ENCODE results near the gene RPS24.

DNA sequence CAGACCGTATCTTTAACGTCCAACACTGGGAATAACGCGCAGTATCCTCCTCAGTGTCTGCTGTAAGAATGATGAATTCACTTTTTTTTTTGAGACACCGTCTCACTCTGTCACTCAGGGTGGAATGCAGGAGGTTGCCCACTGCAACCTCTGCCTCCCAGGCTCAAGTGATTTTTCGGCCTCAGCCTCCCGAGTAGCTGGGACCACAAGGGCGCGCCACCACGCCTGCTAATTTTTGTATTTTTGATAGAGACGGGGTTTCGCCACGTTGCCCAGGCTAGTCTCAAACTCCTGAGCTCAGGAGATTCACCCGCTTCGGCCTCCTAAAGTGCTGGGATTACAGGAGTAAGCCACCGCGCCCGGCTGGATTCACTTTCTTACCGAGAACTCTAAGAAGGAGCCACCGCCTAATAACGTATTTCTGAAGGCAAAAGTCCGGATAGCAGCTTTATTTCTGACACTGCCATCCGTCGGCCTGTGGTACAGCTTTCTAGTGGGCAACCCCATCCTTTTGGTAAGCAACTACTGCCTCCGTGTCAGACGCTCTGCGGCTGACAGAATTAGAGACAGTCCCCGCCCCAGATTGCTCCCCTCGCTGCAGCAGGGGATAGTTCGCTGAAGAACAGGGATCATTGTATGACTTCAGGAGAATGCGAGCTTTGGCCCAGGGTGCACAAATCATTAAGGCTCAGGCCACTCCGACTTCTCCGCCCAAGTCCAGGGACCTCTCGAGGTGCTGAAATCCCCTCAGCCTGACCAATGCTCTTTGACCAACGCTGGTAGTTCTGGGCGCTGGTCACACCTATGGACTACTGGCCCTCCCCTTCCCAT lies 5.0 kb upstream of the RPS24 start:
- TF ChIP-seq ZNF652 (CRISPR knock-in tag; IDR thresholded peaks at IDR 0.05; ENCODE audit: borderline replicate concordance, low read depth) (no peak), ZNF274 (CRISPR knock-in tag; IDR thresholded peaks at IDR 0.05) (no peak; the same call in 1 of the 2 replicates), ZNF225 (CRISPR knock-in tag; IDR thresholded peaks at IDR 0.05) (no peak), EZH2 (conservative IDR thresholded peaks at IDR 0.05; ENCODE audit: low read depth, low read length) (no peak), ARHGAP35 (CRISPR knock-in tag; IDR thresholded peaks at IDR 0.05; ENCODE audit: borderline replicate concordance) (no peak), SETDB1 (CRISPR knock-in tag; IDR thresholded peaks at IDR 0.05; ENCODE audit: borderline replicate concordance) (no peak), HIVEP1 (CRISPR knock-in tag; IDR thresholded peaks at IDR 0.05) (no peak), STAG1 (CRISPR knock-in tag; IDR thresholded peaks at IDR 0.05) (no peak), CC2D1A (CRISPR knock-in tag; IDR thresholded peaks at IDR 0.05) (no peak)
- TF ChIP-seq, protein P1, sequence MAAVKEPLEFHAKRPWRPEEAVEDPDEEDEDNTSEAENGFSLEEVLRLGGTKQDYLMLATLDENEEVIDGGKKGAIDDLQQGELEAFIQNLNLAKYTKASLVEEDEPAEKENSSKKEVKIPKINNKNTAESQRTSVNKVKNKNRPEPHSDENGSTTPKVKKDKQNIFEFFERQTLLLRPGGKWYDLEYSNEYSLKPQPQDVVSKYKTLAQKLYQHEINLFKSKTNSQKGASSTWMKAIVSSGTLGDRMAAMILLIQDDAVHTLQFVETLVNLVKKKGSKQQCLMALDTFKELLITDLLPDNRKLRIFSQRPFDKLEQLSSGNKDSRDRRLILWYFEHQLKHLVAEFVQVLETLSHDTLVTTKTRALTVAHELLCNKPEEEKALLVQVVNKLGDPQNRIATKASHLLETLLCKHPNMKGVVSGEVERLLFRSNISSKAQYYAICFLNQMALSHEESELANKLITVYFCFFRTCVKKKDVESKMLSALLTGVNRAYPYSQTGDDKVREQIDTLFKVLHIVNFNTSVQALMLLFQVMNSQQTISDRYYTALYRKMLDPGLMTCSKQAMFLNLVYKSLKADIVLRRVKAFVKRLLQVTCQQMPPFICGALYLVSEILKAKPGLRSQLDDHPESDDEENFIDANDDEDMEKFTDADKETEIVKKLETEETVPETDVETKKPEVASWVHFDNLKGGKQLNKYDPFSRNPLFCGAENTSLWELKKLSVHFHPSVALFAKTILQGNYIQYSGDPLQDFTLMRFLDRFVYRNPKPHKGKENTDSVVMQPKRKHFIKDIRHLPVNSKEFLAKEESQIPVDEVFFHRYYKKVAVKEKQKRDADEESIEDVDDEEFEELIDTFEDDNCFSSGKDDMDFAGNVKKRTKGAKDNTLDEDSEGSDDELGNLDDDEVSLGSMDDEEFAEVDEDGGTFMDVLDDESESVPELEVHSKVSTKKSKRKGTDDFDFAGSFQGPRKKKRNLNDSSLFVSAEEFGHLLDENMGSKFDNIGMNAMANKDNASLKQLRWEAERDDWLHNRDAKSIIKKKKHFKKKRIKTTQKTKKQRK (IDR thresholded peaks at IDR 0.05; ENCODE audit: low read length): no peak
- TF ChIP-seq, protein P2, sequence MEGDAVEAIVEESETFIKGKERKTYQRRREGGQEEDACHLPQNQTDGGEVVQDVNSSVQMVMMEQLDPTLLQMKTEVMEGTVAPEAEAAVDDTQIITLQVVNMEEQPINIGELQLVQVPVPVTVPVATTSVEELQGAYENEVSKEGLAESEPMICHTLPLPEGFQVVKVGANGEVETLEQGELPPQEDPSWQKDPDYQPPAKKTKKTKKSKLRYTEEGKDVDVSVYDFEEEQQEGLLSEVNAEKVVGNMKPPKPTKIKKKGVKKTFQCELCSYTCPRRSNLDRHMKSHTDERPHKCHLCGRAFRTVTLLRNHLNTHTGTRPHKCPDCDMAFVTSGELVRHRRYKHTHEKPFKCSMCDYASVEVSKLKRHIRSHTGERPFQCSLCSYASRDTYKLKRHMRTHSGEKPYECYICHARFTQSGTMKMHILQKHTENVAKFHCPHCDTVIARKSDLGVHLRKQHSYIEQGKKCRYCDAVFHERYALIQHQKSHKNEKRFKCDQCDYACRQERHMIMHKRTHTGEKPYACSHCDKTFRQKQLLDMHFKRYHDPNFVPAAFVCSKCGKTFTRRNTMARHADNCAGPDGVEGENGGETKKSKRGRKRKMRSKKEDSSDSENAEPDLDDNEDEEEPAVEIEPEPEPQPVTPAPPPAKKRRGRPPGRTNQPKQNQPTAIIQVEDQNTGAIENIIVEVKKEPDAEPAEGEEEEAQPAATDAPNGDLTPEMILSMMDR (CRISPR knock-in tag; IDR thresholded peaks at IDR 0.05): no peak
- TF ChIP-seq, protein P3, sequence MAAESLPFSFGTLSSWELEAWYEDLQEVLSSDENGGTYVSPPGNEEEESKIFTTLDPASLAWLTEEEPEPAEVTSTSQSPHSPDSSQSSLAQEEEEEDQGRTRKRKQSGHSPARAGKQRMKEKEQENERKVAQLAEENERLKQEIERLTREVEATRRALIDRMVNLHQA (CRISPR knock-in tag; IDR thresholded peaks at IDR 0.05): no peak
- TF ChIP-seq, protein P4, sequence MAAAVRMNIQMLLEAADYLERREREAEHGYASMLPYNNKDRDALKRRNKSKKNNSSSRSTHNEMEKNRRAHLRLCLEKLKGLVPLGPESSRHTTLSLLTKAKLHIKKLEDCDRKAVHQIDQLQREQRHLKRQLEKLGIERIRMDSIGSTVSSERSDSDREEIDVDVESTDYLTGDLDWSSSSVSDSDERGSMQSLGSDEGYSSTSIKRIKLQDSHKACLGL (CRISPR knock-in tag; IDR thresholded peaks at IDR 0.05): peak; percentile 62; the same call in 1 of the 2 replicates

All from HepG2 (cell line).